Measurements from ENCODE around the gene ADGRD1.

The ADGRD1 gene

DNA sequence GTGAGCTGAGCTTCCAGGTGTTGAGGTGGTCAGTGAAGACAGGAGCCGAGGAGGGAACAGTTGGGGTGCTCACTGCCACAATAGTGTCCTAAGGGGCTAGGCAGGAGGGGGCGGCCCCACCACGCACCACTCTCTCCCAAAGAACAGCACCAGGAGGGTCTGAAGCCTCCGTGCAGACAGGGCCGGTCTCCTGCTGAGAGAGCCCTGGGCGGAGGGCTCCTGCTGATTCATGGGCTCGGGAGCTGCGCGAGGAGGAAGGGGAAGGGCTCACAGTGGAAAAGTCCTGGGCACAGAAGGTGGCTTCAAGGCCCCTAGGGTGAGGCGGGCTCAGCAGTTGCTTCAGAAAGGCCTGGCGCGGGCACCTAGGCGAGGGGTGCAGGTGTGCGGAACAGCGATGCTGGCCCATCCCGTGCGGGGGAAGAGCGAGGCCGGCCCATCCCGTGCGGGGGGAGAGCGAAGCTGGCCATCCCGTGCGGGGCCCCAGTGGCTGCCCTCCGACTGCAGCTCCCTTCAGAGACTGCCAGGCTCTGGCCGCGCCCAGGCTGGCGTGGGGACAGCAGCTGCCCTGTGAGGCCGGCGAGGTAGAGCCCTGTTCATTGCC is 176.7 kb downstream of the ADGRD1 start:
- TF ChIP-seq, protein P1, sequence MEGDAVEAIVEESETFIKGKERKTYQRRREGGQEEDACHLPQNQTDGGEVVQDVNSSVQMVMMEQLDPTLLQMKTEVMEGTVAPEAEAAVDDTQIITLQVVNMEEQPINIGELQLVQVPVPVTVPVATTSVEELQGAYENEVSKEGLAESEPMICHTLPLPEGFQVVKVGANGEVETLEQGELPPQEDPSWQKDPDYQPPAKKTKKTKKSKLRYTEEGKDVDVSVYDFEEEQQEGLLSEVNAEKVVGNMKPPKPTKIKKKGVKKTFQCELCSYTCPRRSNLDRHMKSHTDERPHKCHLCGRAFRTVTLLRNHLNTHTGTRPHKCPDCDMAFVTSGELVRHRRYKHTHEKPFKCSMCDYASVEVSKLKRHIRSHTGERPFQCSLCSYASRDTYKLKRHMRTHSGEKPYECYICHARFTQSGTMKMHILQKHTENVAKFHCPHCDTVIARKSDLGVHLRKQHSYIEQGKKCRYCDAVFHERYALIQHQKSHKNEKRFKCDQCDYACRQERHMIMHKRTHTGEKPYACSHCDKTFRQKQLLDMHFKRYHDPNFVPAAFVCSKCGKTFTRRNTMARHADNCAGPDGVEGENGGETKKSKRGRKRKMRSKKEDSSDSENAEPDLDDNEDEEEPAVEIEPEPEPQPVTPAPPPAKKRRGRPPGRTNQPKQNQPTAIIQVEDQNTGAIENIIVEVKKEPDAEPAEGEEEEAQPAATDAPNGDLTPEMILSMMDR (IDR thresholded peaks at IDR 0.05; ENCODE audit: low read depth, low read length), result no peak
- no peak for DNase-seq (ENCODE audit: extremely low read depth, low read depth)

DNA sequence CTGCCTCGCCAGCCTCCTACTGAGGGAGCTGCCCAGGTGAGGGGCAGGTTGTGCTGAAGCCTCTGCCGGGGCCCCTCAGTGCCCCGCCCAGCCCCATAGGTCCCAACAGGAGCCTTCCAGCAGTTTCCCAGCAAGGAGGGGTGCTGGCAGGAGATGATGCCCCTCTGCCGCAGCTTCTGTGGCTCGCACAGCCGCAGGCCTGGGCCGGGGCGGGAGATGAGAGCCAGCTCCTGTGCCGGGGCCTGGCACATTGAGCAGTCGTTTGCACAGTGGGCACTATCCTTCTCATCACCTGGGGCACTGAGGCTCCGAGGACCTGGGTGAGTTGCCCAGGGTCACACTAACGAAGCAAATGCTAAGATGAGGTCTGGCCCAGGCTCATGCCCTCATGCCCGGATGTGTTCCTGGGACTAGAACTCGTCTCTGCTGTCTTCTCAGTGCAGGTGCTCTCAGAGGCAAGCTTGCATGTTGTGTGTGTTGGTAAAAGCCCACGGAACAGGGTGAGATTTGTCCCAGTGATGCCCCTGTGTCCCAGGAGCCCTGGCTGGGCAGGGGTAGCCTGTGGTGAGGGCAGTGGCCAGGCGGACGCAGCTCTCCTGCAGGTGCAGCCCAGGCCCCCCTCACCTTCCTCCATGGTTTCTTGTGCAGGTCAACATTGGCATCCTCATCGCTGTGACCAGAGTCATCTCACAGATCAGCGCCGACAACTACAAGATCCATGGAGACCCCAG is 177.5 kb downstream of the ADGRD1 start:
- no peak for DNase-seq (ENCODE audit: extremely low read depth, low read depth)
- TF ChIP-seq, protein P1 (IDR thresholded peaks at IDR 0.05; ENCODE audit: low read depth, low read length), result no peak

DNA sequence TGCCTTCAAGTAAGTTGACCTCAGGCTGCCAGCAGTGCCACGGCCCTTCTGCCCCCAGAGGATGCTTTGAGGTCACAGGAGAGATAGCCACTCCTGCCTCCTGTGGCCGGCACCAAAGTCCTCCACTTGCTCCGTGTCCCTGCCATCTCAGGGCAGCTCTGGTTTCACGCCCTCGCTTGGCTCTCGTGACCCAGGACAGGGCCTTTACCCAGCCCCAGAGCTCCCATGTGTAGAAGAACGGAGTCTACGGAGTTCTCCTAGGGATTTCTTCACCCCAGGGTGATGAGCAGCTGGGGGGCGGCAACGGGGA is 178.1 kb downstream of the ADGRD1 start:
- no peak for DNase-seq (ENCODE audit: extremely low read depth, low read depth)
- TF ChIP-seq, protein P1 (IDR thresholded peaks at IDR 0.05; ENCODE audit: low read depth, low read length), result no peak

DNA sequence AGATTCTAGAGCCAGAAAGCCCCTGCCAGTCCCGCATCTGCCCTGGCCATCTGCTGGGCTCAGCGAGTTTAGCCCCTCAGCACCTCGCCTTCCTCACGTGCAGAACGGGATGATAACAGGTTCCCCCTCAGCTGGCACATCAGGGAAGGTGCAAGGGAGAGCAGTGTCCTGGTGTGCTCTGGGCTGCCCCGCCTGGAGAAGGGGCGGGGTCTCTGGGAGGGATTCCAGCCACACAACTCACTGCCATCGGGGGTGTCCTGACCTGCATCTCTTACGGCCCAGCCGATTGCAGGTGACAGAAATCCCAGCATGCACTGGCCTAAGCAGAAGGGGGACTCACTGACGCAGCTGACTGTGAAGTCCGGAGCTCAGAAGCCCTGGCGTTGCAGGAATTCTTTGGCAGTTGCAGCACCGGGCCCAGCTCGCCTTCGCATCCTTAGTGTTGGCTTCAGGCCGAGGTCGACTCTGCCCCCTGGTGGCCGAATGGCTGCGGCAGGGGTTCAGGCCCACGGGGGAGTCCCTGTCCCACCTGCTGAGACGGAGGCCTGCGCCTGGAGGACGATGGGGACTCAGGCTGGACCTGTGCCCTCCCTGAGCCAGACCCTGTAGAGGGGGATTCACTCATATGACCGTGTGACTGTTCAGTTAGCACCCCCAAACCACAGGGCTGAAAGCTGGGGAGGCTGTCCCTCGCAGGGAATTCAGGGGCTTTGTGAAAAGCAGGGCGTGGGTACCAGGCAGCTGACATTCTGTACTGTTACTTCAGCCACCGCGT is 178.6 kb downstream of the ADGRD1 start:
- DNase-seq (ENCODE audit: extremely low read depth, low read depth), result no peak

DNA sequence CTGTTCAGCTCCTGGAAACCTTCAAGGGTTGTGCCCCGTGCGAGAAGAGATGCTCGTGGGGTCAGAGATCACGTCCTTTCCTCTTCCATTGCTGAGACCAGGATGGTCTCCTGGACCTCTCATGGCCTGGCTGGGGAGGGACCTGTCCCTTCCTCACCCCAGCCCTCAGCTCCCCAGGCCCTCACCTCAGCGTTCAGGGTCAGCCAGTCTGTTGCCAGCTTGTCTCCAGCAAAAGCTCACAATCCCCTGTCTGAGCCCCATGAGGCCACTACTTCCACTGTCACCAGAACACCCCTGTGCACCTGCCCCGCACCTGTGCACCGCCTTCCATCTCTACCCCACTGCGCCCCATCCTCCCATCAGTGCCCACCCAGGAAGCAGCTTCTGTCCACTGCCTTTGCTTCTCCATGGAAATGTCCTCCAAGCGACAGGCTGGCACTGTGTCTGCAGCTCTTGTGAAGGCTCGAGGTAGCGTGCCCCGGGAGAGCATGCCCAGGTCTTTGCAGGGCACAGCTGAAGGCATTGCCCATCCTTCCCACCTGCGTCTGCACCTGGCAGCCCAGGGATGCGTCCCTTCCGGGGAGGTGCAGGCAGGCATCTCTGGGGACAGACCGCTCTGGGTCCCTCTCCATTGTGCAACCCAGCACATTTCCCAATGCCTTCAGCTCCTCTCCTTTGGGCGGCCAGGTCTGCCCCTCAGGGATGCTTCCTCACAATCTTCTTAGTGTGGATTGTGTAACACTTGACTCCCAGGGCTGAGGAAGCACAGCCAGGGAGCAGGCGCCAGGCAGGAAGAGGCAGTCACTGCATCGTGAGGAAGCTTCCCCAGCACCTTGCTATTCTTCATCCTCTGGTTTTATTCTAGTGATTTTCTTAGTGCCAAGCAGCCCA is 179.6 kb downstream of the ADGRD1 start:
- no peak for DNase-seq (ENCODE audit: extremely low read depth, low read depth)
- TF ChIP-seq, protein P1 (IDR thresholded peaks at IDR 0.05; ENCODE audit: low read depth, low read length), result no peak

More for the DNA sequence above, 178.6 kb downstream of the ADGRD1 start:
- TF ChIP-seq, protein P1 (IDR thresholded peaks at IDR 0.05; ENCODE audit: low read depth, low read length), result peak; percentile 76

GRCh38 chr12:131133994-131134393 is 180.3 kb downstream of the ADGRD1 start:
- no peak for DNase-seq (ENCODE audit: extremely low read depth, low read depth)
- TF ChIP-seq, protein P1 (IDR thresholded peaks at IDR 0.05; ENCODE audit: low read depth, low read length), result no peak
